ENCODE data around the gene FAU.

DNA sequence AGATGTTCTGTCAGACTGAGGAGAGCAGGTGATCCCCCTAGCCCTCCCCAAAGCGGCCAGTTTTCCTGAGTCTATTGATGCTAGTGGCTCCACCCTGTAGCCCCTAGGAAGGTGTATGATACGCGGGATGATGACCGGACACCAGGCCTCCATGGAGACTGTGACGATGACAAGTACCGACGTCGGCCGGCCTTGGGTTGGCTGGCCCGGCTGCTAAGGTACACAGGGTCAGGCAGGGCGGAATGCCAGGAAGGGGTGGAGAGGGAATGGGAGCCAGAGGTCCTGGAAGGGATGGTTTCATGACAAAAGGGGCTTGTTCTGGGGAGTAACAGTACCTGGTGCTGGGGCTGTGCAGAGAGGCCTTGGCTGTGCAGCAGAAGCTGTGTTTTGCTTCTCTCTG lies 34.7 kb downstream of the FAU start:
- no peak for TF ChIP-seq POLR2A (IDR thresholded peaks at IDR 0.05)
- no peak for TF ChIP-seq CTCF (IDR thresholded peaks at IDR 0.05)

All from uterus (tissue), 2 donors.